NCI-H446 (cell line): ENCODE data around the gene ATP5ME.
A peak's percentile ranks its signal among the peaks of the same experiment; 100 is the strongest.
"Not testable (repeated sequence)": the region's sequence is repeated elsewhere in the genome, so short reads cannot be mapped to it uniquely, and the experiment has no call there.

Source experiments
- DNase-seq, 2 experiments: peaks; one replicate each; lab custom pipeline; 2025; lab: John Stamatoyannopoulos, UW

Gene ATP5ME

GRCh38 chr4:674172-675035, at the start of gene ATP5ME, which contains the start of gene MYL5:
TSS of gene ATP5ME (minus strand) at chr4:674276. CDS start at chr4:674247, 29 bp downstream.
TSS of gene MYL5 (plus strand) at chr4:674542. CDS start at chr4:678027, 3,485 bp downstream.
- peak; percentile 86 to 93 for DNase-seq

- DNase-seq, result no peak
These were observed 48.8 kb upstream of the ATP5ME start for GRCh38 chr4:722851-723360.

- DNase-seq, result no peak
These were observed 48.2 kb upstream of the ATP5ME start for GRCh38 chr4:722169-722725.

- DNase-seq, result no peak
These were observed 47.4 kb upstream of the ATP5ME start for GRCh38 chr4:721261-722168.

GRCh38 chr4:720111-720860, 46.2 kb upstream of the ATP5ME start:
- DNase-seq, result no peak

- no peak for DNase-seq
These were observed 44.4 kb upstream of the ATP5ME start for GRCh38 chr4:718460-718859.

GRCh38 chr4:717601-718320, 43.7 kb upstream of the ATP5ME start:
- DNase-seq, result no peak

GRCh38 chr4:714087-714486, 40.0 kb upstream of the ATP5ME start:
- DNase-seq, result no peak

GRCh38 chr4:712916-713632, 39.0 kb upstream of the ATP5ME start:
- no peak for DNase-seq

GRCh38 chr4:712093-712492, 38.0 kb upstream of the ATP5ME start:
- no peak for DNase-seq

GRCh38 chr4:710916-711315, 36.8 kb upstream of the ATP5ME start:
- DNase-seq, result no peak

- no peak for DNase-seq
These were observed 36.0 kb upstream of the ATP5ME start for GRCh38 chr4:710116-710515.

GRCh38 chr4:709348-709747, 35.3 kb upstream of the ATP5ME start:
- DNase-seq, result no peak

- no peak for DNase-seq
These were observed 34.5 kb upstream of the ATP5ME start for GRCh38 chr4:708631-708933.

- no peak for DNase-seq
These were observed 34.0 kb upstream of the ATP5ME start for GRCh38 chr4:707929-708630.

- no peak for DNase-seq
These were observed 32.9 kb upstream of the ATP5ME start for GRCh38 chr4:706834-707598.

GRCh38 chr4:706083-706633, 32.1 kb upstream of the ATP5ME start:
- not testable (repeated sequence) for DNase-seq

GRCh38 chr4:705278-706082, 31.4 kb upstream of the ATP5ME start, which contains the start of gene PCGF3:
TSS of gene PCGF3 (plus strand) at chr4:705832. CDS start at chr4:733681, 27,849 bp downstream.
- peak; percentile 74 to 93 for DNase-seq
